WTC11 (cell line): ENCODE results near the gene RFX7. TPM values are rescaled to one million over a fixed set of nuclear protein-coding genes. Genes with fewer than 3 reads are reported as not detected.

Source experiments
- ATAC-seq: fragments of 200-7000 bp; cut with Tn5 transposase; 2 replicates; pipeline ENCODE4 v1.10.0; 2021; ENCODE audit warnings: mild to moderate bottlenecking, moderate library complexity
- CTCF ChIA-PET: fragments of 300-600 bp; sonication (Branson Sonifier 250); formaldehyde crosslinking; loops from one replicate; lab custom pipeline; 2021; ENCODE audit warnings: antibody characterized with exemption; lab: Charles Lee
- POLR2A ChIA-PET: fragments of 350-600 bp; sonication (Branson Sonifier 250); formaldehyde crosslinking; loops from one replicate; lab custom pipeline; 2021; ENCODE audit warnings: antibody characterized with exemption; lab: Charles Lee
- DNase-seq: peaks from one replicate; pipeline ENCODE4 v3.0.0; 2021; ENCODE audit warnings: low spot score
- H3K27ac Mint-ChIP-seq: 2 replicates; pipeline ENCODE4 v1.8.0; 2021; ENCODE audit warnings: mixed read lengths
- H3K27me3 Mint-ChIP-seq: 2 replicates; pipeline ENCODE4 v1.8.0; 2021; ENCODE audit warnings: low read depth, mild to moderate bottlenecking, moderate library complexity, mixed read lengths
- H3K36me3 Mint-ChIP-seq: 2 replicates; pipeline ENCODE4 v1.8.0; 2021; ENCODE audit warnings: mixed read lengths
- H3K4me1 Mint-ChIP-seq: 2 replicates; pipeline ENCODE4 v1.8.0; 2022; ENCODE audit warnings: mixed read lengths
- H3K4me3 Mint-ChIP-seq: 2 replicates; pipeline ENCODE4 v1.8.0; 2021; ENCODE audit warnings: mild to moderate bottlenecking, moderate library complexity, mixed read lengths
- H3K9me3 Mint-ChIP-seq: 2 replicates; pipeline ENCODE4 v1.8.0; 2021; ENCODE audit warnings: mixed read lengths
- AR ChIP-seq: fragments of 250-450 bp; sonication (Bioruptor Pico); IDR thresholded peaks from 2 replicates; pipeline ENCODE4 v1.9.0; 2021; ENCODE audit warnings: mild to moderate bottlenecking
- ATF1 ChIP-seq: sonication (generic); formaldehyde crosslinking; IDR thresholded peaks from 2 replicates; pipeline ENCODE4 v1.8.1; 2023; ENCODE audit warnings: mild to moderate bottlenecking, moderate library complexity, missing genetic modification reagents
- ATF6 ChIP-seq: sonication (generic); formaldehyde crosslinking; IDR thresholded peaks from 2 replicates; pipeline ENCODE4 v1.8.1; 2023; ENCODE audit warnings: mild to moderate bottlenecking, missing genetic modification reagents
- CTCF ChIP-seq: fragments of 200-600 bp; IDR thresholded peaks from 2 replicates; pipeline ENCODE4 v1.8.0; 2022; ENCODE audit warnings: antibody characterized with exemption
- EMX1 ChIP-seq: fragments of 250-450 bp; sonication (Bioruptor Pico); IDR thresholded peaks from 2 replicates; pipeline ENCODE4 v1.8.0; 2021; ENCODE audit warnings: mild to moderate bottlenecking
- ESRRA ChIP-seq: sonication (generic); formaldehyde crosslinking; IDR thresholded peaks from 2 replicates; pipeline ENCODE4 v1.8.1; 2022; ENCODE audit warnings: mild to moderate bottlenecking, missing genetic modification reagents, borderline replicate concordance
- GABPB1 ChIP-seq: sonication (generic); formaldehyde crosslinking; IDR thresholded peaks from 2 replicates; pipeline ENCODE4 v1.8.1; 2023; ENCODE audit warnings: mild to moderate bottlenecking, missing genetic modification reagents
- GRHL2 ChIP-seq: fragments of 250-450 bp; sonication (Bioruptor Pico); IDR thresholded peaks from 2 replicates; pipeline ENCODE4 v1.8.0; 2022; ENCODE audit warnings: mild to moderate bottlenecking, moderate library complexity; ENCODE audit not compliant: insufficient replicate concordance, severe bottlenecking
- JAZF1 ChIP-seq: fragments of 250-450 bp; sonication (Bioruptor Pico); IDR thresholded peaks from 2 replicates; pipeline ENCODE4 v1.9.0; 2021; ENCODE audit warnings: moderate library complexity, mild to moderate bottlenecking, inconsistent platforms
- MAX ChIP-seq: sonication (generic); formaldehyde crosslinking; IDR thresholded peaks from 2 replicates; pipeline ENCODE4 v1.8.0; 2022; ENCODE audit warnings: mild to moderate bottlenecking, missing genetic modification reagents
- MYBL2 ChIP-seq: sonication (generic); formaldehyde crosslinking; IDR thresholded peaks from 2 replicates; pipeline ENCODE4 v1.8.1; 2023; ENCODE audit warnings: mild to moderate bottlenecking, moderate library complexity, missing genetic modification reagents
- NR2C2 ChIP-seq: sonication (generic); formaldehyde crosslinking; IDR thresholded peaks from 2 replicates; pipeline ENCODE4 v1.8.0; 2022; ENCODE audit warnings: mild to moderate bottlenecking, missing genetic modification reagents
- RELA ChIP-seq: sonication (generic); formaldehyde crosslinking; IDR thresholded peaks from 2 replicates; pipeline ENCODE4 v1.8.1; 2022; ENCODE audit warnings: missing genetic modification reagents, mild to moderate bottlenecking, borderline replicate concordance
- SMAD4 ChIP-seq: sonication (generic); formaldehyde crosslinking; IDR thresholded peaks from 2 replicates; pipeline ENCODE4 v1.8.0; 2022; ENCODE audit warnings: mild to moderate bottlenecking, missing genetic modification reagents
- USF1 ChIP-seq: sonication (generic); formaldehyde crosslinking; IDR thresholded peaks from 2 replicates; pipeline ENCODE4 v1.8.0; 2022; ENCODE audit warnings: mild to moderate bottlenecking, missing genetic modification reagents
- ZBTB21 ChIP-seq: sonication (generic); formaldehyde crosslinking; IDR thresholded peaks from 2 replicates; pipeline ENCODE4 v1.8.1; 2023; ENCODE audit warnings: mild to moderate bottlenecking, missing genetic modification reagents, borderline replicate concordance
- ZNF121 ChIP-seq: sonication (generic); formaldehyde crosslinking; IDR thresholded peaks from 2 replicates; pipeline ENCODE4 v1.8.0; 2023; ENCODE audit warnings: missing genetic modification reagents
- ZNF138 ChIP-seq: sonication (generic); formaldehyde crosslinking; conservative IDR thresholded peaks from 2 replicates; pipeline ENCODE4 v1.8.1; 2022; ENCODE audit warnings: mild to moderate bottlenecking, moderate library complexity, missing genetic modification reagents
- total RNA-seq: library from RNA; stranded (reverse); gene quantifications from 3 replicates; pipeline ENCODE4 v1.2.3, GENCODE V29; 2021

The RFX7 gene
- total RNA-seq, 1 experiment from 2014 or later, result 36.0 TPM

- DNase-seq, result no peak
- ChIA-PET CTCF (no interaction called here), POLR2A (no interaction called here)
- Mint-ChIP-seq H3K4me3 (no peak overlapping the region), H3K4me1 (peaks cover 16% of the 10 kb centered on the region), H3K27ac (peak overlapping the region; percentile 52; the same call in 1 of the 2 replicates), H3K36me3 (no peaks in the 10 kb centered on the region), H3K9me3 (peaks cover 5% of the 10 kb centered on the region), H3K27me3 (no peaks in the 10 kb centered on the region)
- ATAC-seq, result peak; percentile 40; the same call in 1 of the 2 replicates
- TF ChIP-seq MAX (CRISPR knock-in tag) (0 out of 2 replicates have a peak, but pooled peaks have one; percentile 34), NR2C2 (CRISPR knock-in tag) (no peak), ATF1 (CRISPR knock-in tag) (no peak), RELA (no peak), GABPB1 (CRISPR knock-in tag) (peak; percentile 100), ZNF121 (CRISPR knock-in tag) (no peak), USF1 (CRISPR knock-in tag) (peak; percentile 37; the same call in 1 of the 2 replicates), EMX1 (CRISPR knock-in tag) (no peak), ESRRA (CRISPR knock-in tag) (no peak), ZBTB21 (CRISPR knock-in tag) (no peak)
Measured at GRCh38 chr15:56040081-56041035, 203.3 kb downstream of the RFX7 start.

- H3K27ac Mint-ChIP-seq, result no peak overlapping the region
- no peak overlapping the region for H3K4me3 Mint-ChIP-seq
- no peak for TF ChIP-seq ATF6 (CRISPR knock-in tag)
- no peak for TF ChIP-seq JAZF1 (CRISPR knock-in tag)
- no peak for TF ChIP-seq GRHL2 (CRISPR knock-in tag)
- TF ChIP-seq SMAD4 (CRISPR knock-in tag), result no peak
- TF ChIP-seq AR (CRISPR knock-in tag), result no peak
- no peak for TF ChIP-seq GABPB1 (CRISPR knock-in tag)
- TF ChIP-seq ZNF138 (CRISPR knock-in tag), result no peak
- TF ChIP-seq MYBL2 (CRISPR knock-in tag), result no peak
- no peak for TF ChIP-seq CTCF
- CTCF ChIA-PET, result interaction anchor here (0.9 kb wide), 1 partner anchor 14 kb away, joined by 3 read pairs; no protein-coding TSS in a partner anchor
- no peaks in the 10 kb centered on the region for H3K36me3 Mint-ChIP-seq
- POLR2A ChIA-PET, result no interaction called here
- no peak for DNase-seq
- no peak for ATAC-seq
- peaks cover 13% of the 10 kb centered on the region for H3K4me1 Mint-ChIP-seq
- H3K9me3 Mint-ChIP-seq, result peaks cover under 1% of the 10 kb centered on the region; the same call in 1 of the 2 replicates
- H3K27me3 Mint-ChIP-seq, result no peaks in the 10 kb centered on the region
Measured at GRCh38 chr15:56038707-56039106, 205.0 kb downstream of the RFX7 start.
